Nephron progenitor cell (in vitro differentiated cells): ENCODE measurements around the gene ESRRB.

Experiments used
- DNase-seq: peaks from one replicate; pipeline ENCODE4 v3.0.0; 2021
- H3K27ac Mint-ChIP-seq: 2 replicates; pipeline ENCODE4 v1.8.0; 2021; ENCODE audit warnings: mild to moderate bottlenecking, moderate library complexity, mixed read lengths
- H3K27me3 Mint-ChIP-seq: 2 replicates; pipeline ENCODE4 v1.8.0; 2021; ENCODE audit warnings: mild to moderate bottlenecking, low read depth, mixed read lengths; ENCODE audit not compliant: poor library complexity
- H3K36me3 Mint-ChIP-seq: 2 replicates; pipeline ENCODE4 v1.8.0; 2021; ENCODE audit warnings: low read depth, mixed read lengths
- H3K4me1 Mint-ChIP-seq: 2 replicates; pipeline ENCODE4 v1.8.0; 2021; ENCODE audit warnings: mixed read lengths
- H3K4me3 Mint-ChIP-seq: 2 replicates; pipeline ENCODE4 v1.8.0; 2021; ENCODE audit warnings: mild to moderate bottlenecking, moderate library complexity, mixed read lengths
- H3K9me3 Mint-ChIP-seq: 2 replicates; pipeline ENCODE4 v1.8.0; 2021; ENCODE audit warnings: mild to moderate bottlenecking, moderate library complexity, mixed read lengths
- TF ChIP-seq, protein P1 (sequence below): fragments of 200-600 bp; sonication (generic); IDR thresholded peaks from 2 replicates; pipeline ENCODE4 v1.5.0; 2021; ENCODE audit warnings: antibody characterized with exemption

Gene ESRRB

DNA sequence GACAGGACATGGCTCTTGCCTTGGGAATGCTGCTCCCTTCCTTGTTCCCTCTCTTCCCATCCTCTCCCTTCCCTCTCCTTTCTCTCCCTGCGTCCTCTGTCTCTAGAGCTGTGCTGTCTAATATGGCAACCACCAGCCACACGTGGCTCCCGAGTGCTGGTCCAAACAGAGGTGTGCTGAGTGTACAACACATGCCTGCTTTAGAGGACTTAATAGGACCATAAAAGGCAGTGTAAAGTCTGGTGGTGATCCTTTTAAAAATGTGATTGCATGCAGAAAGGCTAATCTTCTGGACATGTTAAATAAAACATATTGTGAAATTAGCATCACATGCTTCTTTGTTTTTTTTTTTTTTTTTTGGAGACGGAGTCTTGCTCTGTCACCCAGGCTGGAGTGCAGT lies 87.2 kb downstream of the ESRRB start:
- H3K4me3 Mint-ChIP-seq = no peak overlapping the region
- peaks cover 10% of the 10 kb centered on the region for H3K27me3 Mint-ChIP-seq
- DNase-seq = no peak
- TF ChIP-seq, protein P1, sequence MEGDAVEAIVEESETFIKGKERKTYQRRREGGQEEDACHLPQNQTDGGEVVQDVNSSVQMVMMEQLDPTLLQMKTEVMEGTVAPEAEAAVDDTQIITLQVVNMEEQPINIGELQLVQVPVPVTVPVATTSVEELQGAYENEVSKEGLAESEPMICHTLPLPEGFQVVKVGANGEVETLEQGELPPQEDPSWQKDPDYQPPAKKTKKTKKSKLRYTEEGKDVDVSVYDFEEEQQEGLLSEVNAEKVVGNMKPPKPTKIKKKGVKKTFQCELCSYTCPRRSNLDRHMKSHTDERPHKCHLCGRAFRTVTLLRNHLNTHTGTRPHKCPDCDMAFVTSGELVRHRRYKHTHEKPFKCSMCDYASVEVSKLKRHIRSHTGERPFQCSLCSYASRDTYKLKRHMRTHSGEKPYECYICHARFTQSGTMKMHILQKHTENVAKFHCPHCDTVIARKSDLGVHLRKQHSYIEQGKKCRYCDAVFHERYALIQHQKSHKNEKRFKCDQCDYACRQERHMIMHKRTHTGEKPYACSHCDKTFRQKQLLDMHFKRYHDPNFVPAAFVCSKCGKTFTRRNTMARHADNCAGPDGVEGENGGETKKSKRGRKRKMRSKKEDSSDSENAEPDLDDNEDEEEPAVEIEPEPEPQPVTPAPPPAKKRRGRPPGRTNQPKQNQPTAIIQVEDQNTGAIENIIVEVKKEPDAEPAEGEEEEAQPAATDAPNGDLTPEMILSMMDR = no peak
- H3K4me1 Mint-ChIP-seq = peaks cover 43% of the 10 kb centered on the region
- H3K9me3 Mint-ChIP-seq = no peaks in the 10 kb centered on the region
- no peak overlapping the region for H3K27ac Mint-ChIP-seq
- H3K36me3 Mint-ChIP-seq = no peaks in the 10 kb centered on the region

DNA sequence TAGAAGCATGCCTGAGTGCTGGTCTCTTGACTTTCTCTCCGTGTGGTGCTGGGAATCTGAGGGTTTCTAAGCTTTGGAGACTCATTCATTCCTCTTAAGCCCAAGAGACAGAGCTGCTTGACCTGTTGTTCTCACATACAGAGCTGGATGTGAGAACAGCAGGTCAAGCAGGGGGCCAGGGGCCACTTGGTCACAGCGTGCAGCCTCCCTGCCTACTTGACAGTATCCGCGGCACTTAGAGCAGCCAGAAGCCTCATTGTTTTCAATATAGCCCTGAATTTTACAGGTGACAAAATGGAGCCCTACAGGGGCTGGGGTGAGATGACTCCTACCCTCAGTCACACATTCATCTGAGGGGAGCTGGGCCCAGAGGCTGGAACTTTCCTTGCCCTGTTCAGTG lies 88.9 kb downstream of the ESRRB start:
- DNase-seq = no peak
- H3K4me1 Mint-ChIP-seq = peaks cover 46% of the 10 kb centered on the region
- TF ChIP-seq, protein P1 = no peak
- H3K9me3 Mint-ChIP-seq = no peaks in the 10 kb centered on the region
- no peak overlapping the region for H3K4me3 Mint-ChIP-seq
- no peak overlapping the region for H3K27ac Mint-ChIP-seq
- H3K36me3 Mint-ChIP-seq = no peaks in the 10 kb centered on the region
- H3K27me3 Mint-ChIP-seq = peaks cover 13% of the 10 kb centered on the region

DNA sequence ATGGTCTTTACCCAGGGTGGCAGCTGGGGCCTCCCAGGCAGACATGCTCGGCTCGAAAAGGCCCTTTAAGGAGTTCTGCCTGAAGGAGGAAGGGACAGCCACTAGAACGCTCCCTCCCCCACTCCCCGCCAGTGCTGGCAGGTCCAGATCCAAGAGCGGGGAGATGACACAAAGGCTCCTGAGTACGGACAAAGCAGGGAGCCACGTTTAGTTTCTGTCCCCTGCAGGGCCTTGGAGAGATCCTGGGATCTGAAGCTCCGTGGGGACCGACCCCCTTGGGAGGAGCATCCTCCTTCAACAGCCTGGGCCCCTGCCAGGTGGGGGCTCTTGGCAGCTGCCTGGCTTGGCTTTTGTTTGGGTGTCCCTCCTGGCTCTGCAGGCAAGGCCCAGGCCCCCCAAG lies 89.7 kb downstream of the ESRRB start:
- peaks cover 21% of the 10 kb centered on the region for H3K27me3 Mint-ChIP-seq
- no peaks in the 10 kb centered on the region for H3K9me3 Mint-ChIP-seq
- no peak overlapping the region for H3K4me3 Mint-ChIP-seq
- H3K4me1 Mint-ChIP-seq = peaks cover 50% of the 10 kb centered on the region
- H3K27ac Mint-ChIP-seq = no peak overlapping the region
- TF ChIP-seq, protein P1 = no peak
- no peaks in the 10 kb centered on the region for H3K36me3 Mint-ChIP-seq
- DNase-seq = no peak

DNA sequence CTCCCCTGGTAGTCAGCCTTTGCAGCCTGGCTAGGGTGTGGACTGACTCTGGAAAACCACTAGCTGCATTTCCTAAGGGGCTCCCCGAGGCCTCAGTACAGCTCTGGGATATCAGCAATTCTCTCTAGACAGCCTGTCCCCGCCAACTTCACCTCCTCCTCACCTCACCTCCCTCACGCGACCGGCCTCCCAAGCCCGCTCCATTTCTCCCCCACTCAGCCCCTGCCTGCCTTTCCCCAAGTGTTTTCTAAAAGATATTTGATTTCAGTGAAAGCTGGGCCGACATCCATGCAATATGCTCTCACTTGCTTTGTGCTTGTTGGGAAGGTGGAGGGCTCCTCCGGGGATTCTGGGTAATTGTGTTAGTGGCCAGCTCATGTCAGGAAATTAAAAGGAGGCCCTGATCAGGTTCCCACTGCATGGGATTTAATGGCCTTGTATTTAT lies 91.8 kb downstream of the ESRRB start:
- Mint-ChIP-seq H3K27ac (peak overlapping the region; percentile 62), H3K4me3 (no peak overlapping the region), H3K9me3 (no peaks in the 10 kb centered on the region), H3K36me3 (no peaks in the 10 kb centered on the region), H3K27me3 (peaks cover 21% of the 10 kb centered on the region), H3K4me1 (peaks cover 50% of the 10 kb centered on the region)
- DNase-seq = no peak
- TF ChIP-seq, protein P1 = no peak

DNA sequence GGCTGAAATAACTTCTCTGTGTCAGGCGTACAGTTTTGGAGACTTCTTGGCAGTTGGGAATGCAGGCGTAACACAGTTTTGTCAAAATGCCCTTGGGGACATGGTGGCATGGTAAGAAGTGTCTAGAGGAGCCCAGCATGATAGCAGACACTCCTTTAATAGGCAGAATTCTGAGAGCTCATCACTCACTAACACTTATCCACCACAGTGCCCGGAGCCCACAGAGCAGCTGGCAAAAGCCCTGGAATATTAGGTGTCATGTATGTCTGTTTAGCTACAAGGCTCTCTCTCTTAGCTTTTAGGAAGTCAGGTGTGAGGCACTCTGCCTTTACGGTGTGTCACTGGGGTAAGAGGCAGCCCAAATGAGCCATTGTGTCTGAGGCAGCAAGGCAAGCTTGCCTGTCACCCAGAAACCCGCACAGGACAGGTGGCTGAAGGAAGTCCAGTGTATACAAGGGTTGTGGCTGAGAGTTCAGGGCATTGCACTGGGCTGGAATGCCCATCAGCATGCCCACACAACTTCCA lies 96.3 kb downstream of the ESRRB start:
- no peaks in the 10 kb centered on the region for H3K9me3 Mint-ChIP-seq
- H3K36me3 Mint-ChIP-seq = no peaks in the 10 kb centered on the region
- no peak for DNase-seq
- H3K27me3 Mint-ChIP-seq = peaks cover 36% of the 10 kb centered on the region
- TF ChIP-seq, protein P1 = no peak
- H3K4me3 Mint-ChIP-seq = no peak overlapping the region
- H3K4me1 Mint-ChIP-seq = peaks cover 41% of the 10 kb centered on the region
- no peak overlapping the region for H3K27ac Mint-ChIP-seq

DNA sequence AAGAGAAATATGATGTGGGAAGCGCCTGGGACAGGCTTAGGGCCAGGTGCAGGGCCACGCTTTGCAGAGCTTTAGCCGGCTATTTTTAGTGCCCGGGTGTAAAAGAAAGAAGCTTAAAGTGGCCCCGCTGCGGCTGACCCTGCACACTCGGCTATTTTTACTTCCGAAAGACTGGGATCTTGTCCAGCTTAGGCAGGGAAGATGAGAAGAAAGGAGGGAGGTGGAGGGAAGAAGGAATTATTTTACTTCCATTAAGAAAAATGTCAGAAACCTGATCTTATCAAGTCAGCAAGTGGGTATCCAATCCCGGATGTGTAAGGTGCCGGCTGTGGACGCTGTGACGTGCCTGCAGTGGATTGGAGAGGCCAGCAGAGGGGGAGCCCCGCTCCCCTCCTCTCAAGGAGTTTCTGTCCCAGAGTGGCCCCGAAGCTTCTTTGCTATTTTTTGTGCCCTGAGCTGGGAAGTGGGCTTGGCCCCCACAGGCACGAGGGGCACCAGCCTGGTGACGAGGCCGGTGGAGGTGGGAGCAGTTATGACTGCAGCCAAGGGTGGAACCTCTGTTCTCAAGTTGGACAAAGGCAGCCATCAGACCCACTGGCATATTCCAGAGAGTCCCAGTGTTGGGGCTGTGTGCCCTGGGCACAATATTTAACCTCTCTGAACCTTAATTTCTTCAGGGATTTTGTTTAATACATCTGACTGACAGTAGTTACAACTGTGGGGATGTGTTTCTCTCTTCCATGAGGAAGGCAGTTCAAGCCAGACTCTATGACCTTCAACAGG lies 97.7 kb downstream of the ESRRB start:
- Mint-ChIP-seq H3K4me3 (peak overlapping the region; percentile 28), H3K27ac (peak overlapping the region; percentile 70)

More for the DNA sequence above, 97.7 kb downstream of the ESRRB start:
- no peaks in the 10 kb centered on the region for H3K9me3 Mint-ChIP-seq
- H3K36me3 Mint-ChIP-seq = no peaks in the 10 kb centered on the region
- TF ChIP-seq, protein P1 = peak; percentile 35
- peaks cover 49% of the 10 kb centered on the region for H3K27me3 Mint-ChIP-seq
- peak; percentile 47 for DNase-seq
- H3K4me1 Mint-ChIP-seq = peaks cover 29% of the 10 kb centered on the region
